K562 (cell line): ENCODE measurements around the gene KIF5C. TPM values are rescaled to one million over a fixed set of nuclear protein-coding genes. Genes with fewer than 3 reads are reported as not detected.

ENCODE experiments used
- ATAC-seq: fragments of 200-7000 bp; cut with Tn5 transposase; 3 replicates; pipeline ENCODE4 v1.9.1; 2020; ENCODE audit warnings: moderate library complexity
- BruUV-seq: library from RNA; stranded (reverse); fragments of 400-500 nt; replicated peaks from 2 replicates; lab custom pipeline; 2021; lab: Mats Ljungman, UMichigan
- CTCF ChIA-PET: fragments of 300-600 bp; formaldehyde crosslinking; extraction: SDS; loops from one replicate; lab custom pipeline; 2021; ENCODE audit warnings: low intra/inter-chr PET ratio; lab: Yijun Ruan, JAX
- POLR2A ChIA-PET: fragments of 300-600, 350-650 bp; sonication (Branson Sonifier 250); formaldehyde crosslinking; extraction: SDS; loops from one replicate; lab custom pipeline; 2021; ENCODE audit warnings: antibody characterized with exemption, inconsistent platforms; lab: Yijun Ruan, JAX
- DNase-seq, 4 experiments: peaks; one replicate each; pipeline versions ENCODE4 v3.0.0 to v3.0.0-alpha.2; 2011 to 2018; ENCODE audit warnings: low spot score in 3 of 4, mixed read lengths in 3 of 4; ENCODE audit errors: extremely low read depth in 1 of 4
- FAIRE-seq: peaks from 2 replicates; lab custom pipeline; 2011; peaks lifted over from hg19 to GRCh38; lab: Jason Lieb, UNC
- H2AFZ ChIP-seq: 2 replicates; pipeline ENCODE4 v1.6.0; 2011; ENCODE audit warnings: low read depth, low read length, control low read depth, inconsistent platforms
- H3K27ac ChIP-seq: fragments of 200-600 bp; 3 replicates; pipeline ENCODE4 v1.8.0; 2011; ENCODE audit warnings: low read depth, mild to moderate bottlenecking, control low read depth, inconsistent platforms, low read length, moderate library complexity, mixed read lengths; ENCODE audit errors: extremely low read depth
- H3K27me3 ChIP-seq, 2 experiments: fragments of 300-600 bp in 1 of 2; 2 replicates in 1 of 2; 3 replicates in 1 of 2; pipeline versions ENCODE4 v1.6.0 to v1.8.0; 2011; ENCODE audit warnings: inconsistent platforms in 2 of 2, low read length in 2 of 2, mild to moderate bottlenecking in 1 of 2, mixed read lengths in 1 of 2, moderate library complexity in 1 of 2; ENCODE audit not compliant: control insufficient read depth in 2 of 2, insufficient read depth in 2 of 2
- H3K36me3 ChIP-seq: fragments of 300-600 bp; 3 replicates; pipeline ENCODE4 v1.8.0; 2011; ENCODE audit warnings: mild to moderate bottlenecking, low read length, inconsistent platforms; ENCODE audit not compliant: control insufficient read depth, insufficient read depth
- H3K4me1 ChIP-seq, 2 experiments: fragments of 200-600 bp in 1 of 2; replicated peaks in 1 of 2; 2 replicates in 1 of 2; 3 replicates in 1 of 2; pipeline versions ENCODE4 v1.5.1 to v1.8.0; 2011; ENCODE audit warnings: inconsistent platforms in 2 of 2, low read length in 2 of 2, mild to moderate bottlenecking in 1 of 2, mixed read lengths in 1 of 2, moderate library complexity in 1 of 2; ENCODE audit not compliant: control insufficient read depth in 2 of 2, insufficient read depth in 2 of 2
- H3K4me2 ChIP-seq: 2 replicates; pipeline ENCODE4 v1.6.1; 2011; ENCODE audit warnings: low read length, control low read depth, inconsistent platforms, mixed read lengths; ENCODE audit not compliant: insufficient read depth
- H3K4me3 ChIP-seq: fragments of 200-600 bp; sonication (generic), shearing (Covaris generic); 2 replicates; pipeline ENCODE4 v1.5.1; 2016; ENCODE audit warnings: control low read depth, inconsistent platforms
- H3K79me2 ChIP-seq: fragments of 200-600 bp; 3 replicates; pipeline ENCODE4 v1.8.0; 2011; ENCODE audit warnings: low read length, inconsistent platforms; ENCODE audit not compliant: control insufficient read depth, insufficient read depth
- H3K9ac ChIP-seq, 2 experiments: 2 replicates each; pipeline versions ENCODE4 v1.6.0 to v1.6.1; 2011; ENCODE audit warnings: low read depth in 2 of 2, low read length in 2 of 2, control low read depth in 1 of 2, inconsistent platforms in 1 of 2, mild to moderate bottlenecking in 1 of 2, mixed read lengths in 1 of 2; ENCODE audit not compliant: insufficient read depth in 1 of 2
- H3K9me1 ChIP-seq: one replicate; pipeline ENCODE4 v1.6.0; 2011; ENCODE audit warnings: inconsistent platforms, mild to moderate bottlenecking, low read length, moderate library complexity; ENCODE audit not compliant: control insufficient read depth, insufficient read depth
- H3K9me3 ChIP-seq: replicated peaks from 2 replicates; pipeline ENCODE4 v1.5.1; 2011; ENCODE audit warnings: low read depth, low read length, inconsistent platforms; ENCODE audit not compliant: control insufficient read depth, insufficient read depth
- H4K20me1 ChIP-seq: replicated peaks from 2 replicates; pipeline ENCODE4 v1.6.1; 2011; ENCODE audit warnings: low read length, inconsistent platforms, mixed read lengths; ENCODE audit not compliant: control insufficient read depth, insufficient read depth
- HDAC1 ChIP-seq, 2 experiments: fragments of 450-650 bp; IDR thresholded peaks; 2 replicates each; pipeline ENCODE4 v1.6.1; 2016 to 2017; ENCODE audit warnings: inconsistent platforms in 1 of 2, mild to moderate bottlenecking in 1 of 2, moderate library complexity in 1 of 2
- SAFB2 ChIP-seq: fragments of 200-400 bp; formaldehyde crosslinking; IDR thresholded peaks from 2 replicates; pipeline ENCODE4 v1.6.1; 2018; ENCODE audit warnings: borderline replicate concordance, low read length, low read depth, moderate library complexity; ENCODE audit not compliant: severe bottlenecking
- STAT5B ChIP-seq: fragments of 250-450 bp; sonication (Bioruptor Pico); IDR thresholded peaks from 2 replicates; pipeline ENCODE4 v1.8.0; 2021; ENCODE audit warnings: mild to moderate bottlenecking, inconsistent platforms
- TBL1XR1 ChIP-seq, 2 experiments: IDR thresholded peaks; 2 replicates each; pipeline ENCODE4 v1.6.1; 2012; ENCODE audit warnings: improper control_type of control experiment in 2 of 2, low read length in 2 of 2, mild to moderate bottlenecking in 1 of 2
- ZNF57 ChIP-seq: fragments of 450-650 bp; formaldehyde crosslinking; IDR thresholded peaks from 2 replicates; pipeline ENCODE4 v1.4.0; 2020; ENCODE audit warnings: mild to moderate bottlenecking, moderate library complexity
- WGBS: fragments of 100-300 bp; shearing (Covaris generic); methylation state at CpG from one replicate; pipeline ENCODE4 v1.1.6; 2016; ENCODE audit warnings: low coverage, mixed read lengths; ENCODE audit not compliant: insufficient coverage; ENCODE audit errors: missing lambda C conversion rate; 5-methylcytosine and 5-hydroxymethylcytosine counted together
- in situ Hi-C: fragments of 300-500 bp; cut with MboI; formaldehyde crosslinking; loops from 4 replicates; pipeline ENCODE4 v1.15.0; 2018; ENCODE audit warnings: inconsistent platforms, mixed read lengths
- intact Hi-C: fragments of 100-400 bp; cut with micrococcal nuclease; formaldehyde crosslinking; loops from 2 replicates; pipeline ENCODE4 v1.14.2; 2022
- polyA plus RNA-seq, 8 experiments: library from polyadenylated mRNA; depleted of rRNA in 4 of 8; stranded (reverse) in 5 of 8; unstranded in 3 of 8; fragments of >200 nt; fragmentation: Nextera tagmentation in 2 of 8; fragmentation: Illumina TruSeq in 1 of 8; extraction: Ambion mirVana in 2 of 8; extraction: Trizol in 1 of 8; gene quantifications; 2 replicates each; pipeline versions ENCODE4 v1.2.1 to v1.2.3, GENCODE V29; 2011 to 2014; ENCODE audit warnings: inconsistent platforms in 1 of 8, missing spikeins in 1 of 8
- total RNA-seq, 7 experiments: library from RNA; depleted of rRNA in 6 of 7; stranded (reverse); fragments of >200 nt in 6 of 7; fragmentation: Illumina TruSeq in 2 of 7; extraction: Trizol in 2 of 7; gene quantifications; 2 replicates each; pipeline versions ENCODE4 v1.2.1 to v1.2.3, GENCODE V29; 2011 to 2021; ENCODE audit warnings: low replicate concordance in 1 of 7
- TF ChIP-seq, protein P1 (sequence below): fragments of 200-800 bp; sonication (Bioruptor generic); IDR thresholded peaks from 2 replicates; pipeline ENCODE4 v1.6.1; 2017; ENCODE audit warnings: missing genetic modification characterization, missing compliant biosample characterization

The KIF5C gene
- total and polyA plus RNA-seq, 9 of the 15 experiments (the other 6 are each of a cell fraction or from before 2014, with no cell fraction given), result 0.01 to 0.09 (median 0.01) TPM; not detected in 6

DNA sequence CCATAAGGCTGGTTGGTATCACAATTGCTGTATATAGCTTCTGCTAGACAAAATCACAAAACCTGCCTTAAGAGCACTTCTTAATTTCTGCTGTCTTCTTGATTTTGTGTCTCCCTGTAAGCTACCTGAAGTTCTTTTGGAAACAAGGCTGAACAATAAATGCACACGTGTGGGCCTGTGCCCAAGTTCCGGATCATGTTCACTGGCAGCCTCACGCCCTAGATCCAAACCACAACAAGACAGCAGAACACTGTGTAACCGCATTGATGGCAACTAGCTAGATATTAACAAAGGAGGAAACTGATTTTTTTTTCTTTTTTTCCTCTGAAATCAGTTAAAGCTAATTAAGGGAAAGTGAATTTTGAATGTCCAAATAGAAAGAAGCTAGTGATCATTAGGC lies 82.0 kb downstream of the KIF5C start (continued):
- TF ChIP-seq HDAC1 (IDR thresholded peaks at IDR 0.05) (no peak), TBL1XR1 (IDR thresholded peaks at IDR 0.05; ENCODE audit: low read length in 2 of 2) (no peak), ZNF57 (CRISPR knock-in tag) (no peak), STAT5B (CRISPR knock-in tag) (no peak), SAFB2 (no peak)

DNA sequence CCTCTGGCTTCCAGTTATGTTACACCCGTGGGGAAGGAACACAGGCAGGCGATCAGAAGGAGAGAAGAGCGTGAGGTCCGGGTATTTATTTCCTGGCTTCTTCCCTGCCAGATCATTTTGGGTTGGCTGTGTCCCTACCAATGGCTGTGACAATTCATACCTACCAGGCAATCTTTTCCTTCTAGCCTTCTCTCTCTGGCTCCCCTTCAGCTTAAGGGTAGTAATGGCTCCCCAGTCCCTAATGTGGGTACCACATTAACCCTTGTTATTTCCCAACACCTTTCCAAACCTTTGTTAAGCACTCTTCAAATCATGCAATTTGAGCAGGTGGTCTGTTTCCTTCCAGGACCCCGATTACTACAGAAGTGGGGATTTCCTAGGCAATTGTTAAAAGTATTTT lies 84.7 kb downstream of the KIF5C start:
- Histone ChIP-seq H3K4me1 (no peaks in the 10 kb centered on the region), H3K4me2 (no peak overlapping the region), H3K27ac (no peak overlapping the region)
- no peak for DNase-seq
- TF ChIP-seq, protein P1, sequence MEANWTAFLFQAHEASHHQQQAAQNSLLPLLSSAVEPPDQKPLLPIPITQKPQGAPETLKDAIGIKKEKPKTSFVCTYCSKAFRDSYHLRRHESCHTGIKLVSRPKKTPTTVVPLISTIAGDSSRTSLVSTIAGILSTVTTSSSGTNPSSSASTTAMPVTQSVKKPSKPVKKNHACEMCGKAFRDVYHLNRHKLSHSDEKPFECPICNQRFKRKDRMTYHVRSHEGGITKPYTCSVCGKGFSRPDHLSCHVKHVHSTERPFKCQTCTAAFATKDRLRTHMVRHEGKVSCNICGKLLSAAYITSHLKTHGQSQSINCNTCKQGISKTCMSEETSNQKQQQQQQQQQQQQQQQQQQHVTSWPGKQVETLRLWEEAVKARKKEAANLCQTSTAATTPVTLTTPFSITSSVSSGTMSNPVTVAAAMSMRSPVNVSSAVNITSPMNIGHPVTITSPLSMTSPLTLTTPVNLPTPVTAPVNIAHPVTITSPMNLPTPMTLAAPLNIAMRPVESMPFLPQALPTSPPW (CRISPR knock-in tag), result no peak
- TF ChIP-seq, all 486 proteins: peak for 0
- Histone ChIP-seq H3K36me3 (no peaks in the 10 kb centered on the region), H4K20me1 (no peaks in the 10 kb centered on the region), H2AFZ (no peak overlapping the region), H3K9me1 (no peaks in the 10 kb centered on the region), H3K9ac (no peak overlapping the region), H3K4me3 (no peak overlapping the region), H3K27me3 (peaks cover 2 to 6% of the 10 kb centered on the region in 2 experiments; a peak in 2 of 5 replicates), H3K9me3 (no peaks in the 10 kb centered on the region), H3K79me2 (no peaks in the 10 kb centered on the region)
- POLR2A ChIA-PET, result interaction anchor here (0.6 to 0.9 kb wide), 2 partner anchors 21 to 247 kb away, joined by 3 read pairs; no protein-coding TSS in a partner anchor
- BruUV-seq, result no TSS peak
- 0% methylated on average over 5 of the region's 5 CpGs for WGBS
- intact Hi-C loops (no loop called here), in situ Hi-C loops (no loop called here)
- CTCF ChIA-PET, result no interaction called here
- no peak for FAIRE-seq
- peak; percentile 57; the same call in 2 of the 3 replicates for ATAC-seq
